ENCODE measurements around the gene TTC12.

The TTC12 gene

DNA sequence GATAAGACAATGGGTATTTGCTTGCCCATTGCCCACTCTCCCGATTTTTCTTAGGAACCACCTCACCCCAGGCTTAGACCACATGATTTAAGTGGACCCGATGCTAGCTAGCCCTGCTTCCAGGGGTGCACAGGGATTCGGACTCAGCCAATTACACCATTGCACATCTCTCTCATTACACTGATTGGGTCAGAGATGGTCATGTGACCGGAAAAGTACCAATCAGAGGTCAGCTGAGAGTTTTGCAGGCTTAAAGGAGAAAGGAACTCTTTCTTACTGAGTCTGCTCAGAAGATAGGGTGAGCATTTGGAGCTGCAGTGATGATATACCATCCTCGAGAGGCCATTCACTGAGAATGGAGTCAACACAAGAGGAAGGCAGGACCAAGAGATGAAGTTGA, 61.0 kb downstream of the TTC12 start:
- DNase-seq (ENCODE audit: low spot score): no peak

DNA sequence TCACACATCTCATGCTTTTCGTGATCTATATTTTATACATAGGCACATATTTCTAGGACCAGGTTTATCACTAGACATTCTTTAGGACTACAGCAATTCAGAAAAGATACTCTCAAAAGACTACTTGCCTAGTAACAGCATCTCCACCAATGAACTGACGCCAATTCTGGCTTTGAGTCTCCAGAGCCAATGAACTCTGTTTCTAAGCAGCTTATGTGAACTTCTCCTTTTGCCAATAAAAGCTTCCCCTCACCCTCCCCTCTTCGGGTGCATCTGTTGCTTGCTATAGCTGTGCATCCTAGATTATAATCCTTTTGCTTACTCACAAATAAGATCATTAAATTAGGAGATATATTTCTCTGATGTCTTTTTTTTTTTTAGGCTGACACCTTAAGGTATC, 61.8 kb downstream of the TTC12 start:
- DNase-seq (ENCODE audit: low spot score): no peak

DNA sequence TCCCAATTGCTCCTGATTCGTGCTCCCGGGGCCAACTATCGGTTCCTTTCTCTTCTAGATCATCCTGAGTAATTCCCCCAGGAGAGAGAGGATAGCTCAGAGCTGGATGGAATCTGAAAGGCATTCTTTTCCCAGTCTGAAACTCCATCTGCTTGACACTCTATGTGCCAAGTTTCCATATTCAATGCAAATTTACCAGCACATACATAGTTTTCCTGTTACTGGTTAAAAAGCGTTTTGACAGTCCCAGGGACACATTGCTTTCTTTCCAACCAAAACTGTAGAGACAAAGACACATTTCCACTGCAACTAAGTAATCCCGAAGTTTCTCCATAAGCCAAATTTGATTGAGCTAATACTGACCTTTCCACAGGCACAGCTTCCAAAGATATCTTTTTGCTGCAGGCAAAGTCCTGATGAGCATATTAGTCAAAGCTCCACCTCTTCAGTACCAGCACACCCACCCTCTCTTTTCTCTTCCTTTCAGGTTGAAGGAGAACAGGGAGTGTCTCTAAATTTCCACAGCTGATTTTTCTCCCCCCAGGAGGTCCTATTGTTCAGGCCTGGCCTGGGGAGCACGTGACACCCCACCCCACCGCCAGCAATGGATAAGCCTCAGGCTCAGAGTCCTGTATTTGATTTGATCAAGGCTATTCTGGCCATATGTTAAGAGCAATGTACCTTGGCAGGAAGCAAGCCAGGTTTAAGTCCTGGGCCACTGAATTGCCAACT, 63.5 kb downstream of the TTC12 start:
- peak; percentile 40 for DNase-seq (ENCODE audit: low spot score)

DNA sequence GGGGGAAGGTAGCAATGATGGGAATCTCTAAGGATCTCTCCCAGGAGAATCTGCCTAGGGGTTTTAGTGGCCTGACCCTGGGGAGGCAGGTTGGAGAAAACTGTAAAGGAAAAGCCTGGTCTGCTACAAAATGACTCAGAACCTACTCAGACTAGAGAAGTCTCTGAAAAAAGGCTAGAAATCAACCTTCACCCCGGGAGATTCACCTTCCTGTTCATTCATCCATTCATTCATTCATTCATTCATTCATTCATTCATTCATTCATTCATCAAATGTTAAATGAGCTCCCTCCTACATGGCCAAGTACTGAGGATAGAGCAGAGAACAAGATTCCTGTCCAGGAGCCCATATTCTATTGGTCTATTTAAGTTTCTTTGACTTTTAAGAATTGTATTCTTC, 64.3 kb downstream of the TTC12 start:
- no peak for DNase-seq (ENCODE audit: low spot score)

DNA sequence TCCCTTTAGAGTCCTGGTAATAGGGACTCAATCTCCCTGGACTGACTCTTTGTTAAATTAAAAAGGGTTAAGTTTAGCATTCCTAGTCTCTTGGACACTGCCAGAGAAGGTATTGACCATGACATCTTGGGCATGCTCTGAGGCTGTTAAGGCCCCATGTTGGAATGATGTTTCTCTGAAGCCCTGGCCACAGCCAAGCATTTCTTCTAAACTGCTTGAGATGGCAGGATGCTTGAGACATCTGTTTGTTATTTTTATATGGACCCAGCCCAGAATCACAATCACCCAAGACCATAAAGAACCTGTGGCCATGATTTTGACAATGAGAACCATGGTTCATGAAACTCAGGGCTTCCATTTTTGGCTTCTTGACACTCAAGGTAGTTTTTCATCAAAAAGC, 67.7 kb downstream of the TTC12 start:
- no peak for DNase-seq (ENCODE audit: low spot score)

GRCh38 chr11:113384551-113384950, 70.2 kb downstream of the TTC12 start:
- DNase-seq (ENCODE audit: low spot score): peak; percentile 87

DNA sequence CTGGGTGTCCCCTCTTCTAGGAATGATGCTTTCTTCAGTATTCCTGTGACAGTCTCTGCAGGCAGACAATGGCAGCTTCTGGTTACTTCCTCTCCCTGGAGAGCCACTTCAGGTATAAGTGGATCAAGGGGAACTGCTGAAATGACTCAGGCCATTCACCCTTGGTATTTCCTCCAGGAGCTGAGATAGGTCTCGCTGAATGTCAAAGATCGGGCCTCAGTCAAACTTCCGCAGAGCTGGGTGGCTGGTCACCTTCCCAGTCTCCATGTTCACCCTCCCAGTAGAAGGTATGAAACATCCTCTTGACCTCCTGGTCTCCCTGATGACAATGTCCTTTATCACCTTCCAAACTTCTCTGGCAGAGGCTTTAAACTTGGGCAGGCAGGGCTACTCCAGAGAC, 71.4 kb downstream of the TTC12 start:
- DNase-seq (ENCODE audit: low spot score): no peak

DNA sequence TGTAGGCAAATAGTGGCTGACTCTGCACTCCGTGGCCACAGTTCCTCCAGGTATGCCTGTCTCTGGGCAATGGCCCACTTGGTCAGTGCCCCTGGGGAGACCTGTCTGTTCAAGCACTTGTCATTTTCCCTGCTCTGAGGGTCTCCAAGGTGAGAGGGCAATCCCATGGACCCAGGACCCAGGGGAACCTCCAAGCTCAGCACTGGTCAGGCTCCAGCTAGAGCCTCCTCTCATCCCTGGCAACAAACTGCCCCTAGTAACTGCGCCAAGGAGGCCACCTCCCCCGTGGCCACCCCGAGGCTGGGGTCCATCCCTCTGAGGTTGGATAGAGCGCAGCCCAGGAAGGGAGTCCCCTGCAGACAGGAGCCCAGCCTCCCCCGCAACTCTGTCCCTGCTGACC, 72.5 kb downstream of the TTC12 start:
- DNase-seq (ENCODE audit: low spot score): no peak

DNA sequence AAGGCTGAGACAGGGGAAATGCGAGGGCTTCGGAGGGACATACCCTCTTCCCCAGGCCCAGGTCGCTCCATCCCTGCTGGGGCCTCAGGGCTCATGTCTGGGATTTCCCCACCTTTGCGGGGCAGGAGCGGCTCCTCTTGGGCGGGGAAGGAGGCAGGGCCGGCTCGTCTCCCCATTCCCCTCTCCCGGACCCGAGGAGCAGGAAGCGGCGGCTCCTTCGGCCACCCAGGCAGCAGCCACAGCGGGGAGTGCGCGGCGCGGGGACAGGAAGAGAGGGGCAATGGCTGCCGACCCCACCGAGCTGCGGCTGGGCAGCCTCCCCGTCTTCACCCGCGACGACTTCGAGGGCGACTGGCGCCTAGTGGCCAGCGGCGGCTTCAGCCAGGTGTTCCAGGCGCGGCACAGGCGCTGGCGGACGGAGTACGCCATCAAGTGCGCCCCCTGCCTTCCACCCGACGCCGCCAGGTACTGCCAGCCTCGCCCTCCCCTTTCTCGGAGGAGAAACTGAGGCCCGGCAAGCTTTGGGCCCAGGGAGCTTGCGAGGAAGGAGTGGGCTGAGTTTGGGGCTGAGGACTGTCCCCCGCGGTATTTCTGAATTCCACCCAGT, 73.3 kb downstream of the TTC12 start, which contains the start of gene ANKK1:
TSS of gene ANKK1 (plus strand) at position 175 of the 607 bp plus-strand sequence. CDS start at position 281, 106 bp downstream.
- DNase-seq (ENCODE audit: low spot score): no peak

GRCh38 chr11:113389272-113389671, 74.9 kb downstream of the TTC12 start:
- DNase-seq (ENCODE audit: low spot score): no peak

DNA sequence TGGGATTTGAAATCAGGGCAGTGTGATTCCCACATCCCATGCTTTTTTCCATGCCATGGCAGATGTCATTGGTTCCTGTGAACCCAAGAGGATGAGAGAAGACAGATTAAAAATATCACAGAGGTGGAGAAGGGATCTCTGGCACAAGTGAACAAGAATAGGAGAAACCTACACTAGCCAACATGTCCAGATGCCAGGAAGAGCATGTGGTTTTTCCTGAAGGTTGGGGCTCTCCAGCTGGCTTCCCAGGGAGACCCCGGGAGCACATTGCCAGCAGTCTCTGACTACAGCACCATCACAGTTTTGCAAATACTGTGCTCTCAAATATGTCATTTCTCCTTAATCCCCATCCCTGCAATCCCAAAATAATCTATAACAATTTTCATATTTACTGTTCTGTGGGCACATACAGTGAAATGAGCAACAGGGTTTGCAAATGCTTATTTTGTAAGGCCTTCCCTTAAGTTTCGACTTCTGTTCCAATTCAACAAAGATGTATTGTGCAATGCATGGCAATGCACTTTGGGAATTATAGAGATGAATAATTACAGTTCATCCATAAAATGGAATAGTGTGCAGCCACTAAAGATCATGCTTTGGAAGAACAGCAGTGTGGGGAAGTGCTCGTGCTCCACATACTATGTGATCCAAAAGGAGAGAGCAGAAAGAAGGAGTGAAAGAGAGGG, 78.0 kb downstream of the TTC12 start:
- no peak for DNase-seq (ENCODE audit: low spot score)

GRCh38 chr11:113393501-113393985, 79.2 kb downstream of the TTC12 start:
- no peak for DNase-seq (ENCODE audit: low spot score)

- no peak for DNase-seq (ENCODE audit: low spot score)
Observed at GRCh38 chr11:113394919-113395318, 80.5 kb downstream of the TTC12 start.

- DNase-seq (ENCODE audit: low spot score): no peak
Observed at GRCh38 chr11:113395782-113396336, 81.5 kb downstream of the TTC12 start.

DNA sequence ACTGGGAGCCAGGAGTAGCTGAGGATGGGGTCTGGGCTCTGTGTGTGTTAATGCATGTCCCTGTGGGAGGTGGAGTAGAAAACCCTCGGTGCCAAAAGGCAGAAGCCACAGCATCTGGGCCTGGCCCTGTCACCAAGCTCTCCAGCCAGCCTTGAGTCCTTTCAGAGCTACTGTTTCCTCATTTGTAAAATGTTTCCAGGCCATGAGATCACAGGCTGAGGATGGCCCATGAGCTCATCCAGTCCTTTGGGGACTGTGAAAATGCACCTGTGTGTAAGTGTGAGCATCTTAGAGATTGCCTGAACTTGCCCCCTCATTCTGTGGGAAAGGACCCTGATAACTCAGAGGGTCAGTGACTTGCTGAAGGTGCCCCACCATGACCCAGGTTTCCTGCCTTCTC, 82.3 kb downstream of the TTC12 start:
- no peak for DNase-seq (ENCODE audit: low spot score)

DNA sequence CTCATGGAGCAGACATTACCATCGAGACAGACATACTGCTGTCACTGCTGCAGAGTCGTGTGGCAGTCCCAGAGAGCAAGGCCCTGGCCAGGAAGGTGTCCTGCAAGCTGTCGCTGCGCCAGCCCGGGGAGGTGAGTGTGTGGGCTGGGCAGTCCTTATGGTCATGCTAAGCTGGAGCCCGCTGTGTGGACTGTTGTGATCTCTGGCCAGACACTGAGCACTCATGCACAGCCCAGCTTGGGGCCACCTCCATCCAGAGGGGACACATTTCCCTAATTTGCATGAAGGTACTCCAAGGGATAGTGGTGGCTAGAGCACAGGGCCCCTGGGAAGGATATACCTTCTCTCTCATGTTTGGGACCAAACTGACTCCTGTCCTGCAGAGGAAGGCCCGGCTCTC, 82.8 kb downstream of the TTC12 start:
- DNase-seq (ENCODE audit: low spot score): no peak

DNA sequence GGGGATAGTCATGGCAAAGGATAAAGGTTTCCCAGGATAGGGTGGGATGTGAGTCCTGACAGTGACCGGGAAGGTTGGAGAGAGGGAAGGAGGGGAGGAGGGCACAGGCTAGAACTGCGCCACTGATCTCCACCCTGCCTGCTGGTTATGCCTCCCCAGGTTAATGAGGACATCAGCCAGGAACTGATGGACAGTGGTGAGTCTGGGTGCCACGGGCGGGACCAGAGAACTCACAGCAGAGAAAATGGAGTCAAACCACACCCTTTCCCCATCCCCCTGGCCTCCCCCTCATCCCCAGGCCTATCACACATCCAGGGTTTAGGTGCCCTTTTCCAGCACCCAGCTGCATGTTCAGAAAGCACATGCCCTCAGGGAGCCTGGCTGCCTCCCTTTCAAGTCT, 83.4 kb downstream of the TTC12 start:
- DNase-seq (ENCODE audit: low spot score): no peak

DNA sequence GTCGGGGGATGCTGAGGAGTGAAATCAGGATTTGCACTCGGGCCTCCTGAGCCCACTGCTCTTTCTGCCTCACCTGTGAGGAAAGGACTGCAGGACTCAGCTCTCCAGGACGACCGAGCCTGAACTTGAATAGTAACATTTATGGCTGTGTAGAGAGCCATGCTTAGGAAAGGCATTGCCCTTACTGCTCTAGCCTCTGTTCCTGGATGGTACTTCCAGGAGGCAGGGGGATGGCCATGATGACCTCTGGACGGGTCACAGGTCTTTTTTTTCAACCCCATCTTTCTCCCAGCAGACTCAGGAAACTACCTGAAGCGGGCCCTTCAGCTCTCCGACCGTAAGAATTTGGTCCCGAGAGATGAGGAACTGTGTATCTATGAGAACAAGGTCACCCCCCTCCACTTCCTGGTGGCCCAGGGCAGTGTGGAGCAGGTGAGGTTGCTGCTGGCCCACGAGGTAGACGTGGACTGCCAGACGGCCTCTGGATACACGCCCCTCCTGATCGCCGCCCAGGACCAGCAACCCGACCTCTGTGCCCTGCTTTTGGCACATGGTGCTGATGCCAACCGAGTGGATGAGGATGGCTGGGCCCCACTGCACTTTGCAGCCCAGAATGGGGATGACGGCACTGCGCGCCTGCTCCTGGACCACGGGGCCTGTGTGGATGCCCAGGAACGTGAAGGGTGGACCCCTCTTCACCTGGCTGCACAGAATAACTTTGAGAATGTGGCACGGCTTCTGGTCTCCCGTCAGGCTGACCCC, 84.5 kb downstream of the TTC12 start:
- DNase-seq (ENCODE audit: low spot score): no peak

- no peak for DNase-seq (ENCODE audit: low spot score)
Observed at GRCh38 chr11:113400631-113401230, 86.3 kb downstream of the TTC12 start.

DNA sequence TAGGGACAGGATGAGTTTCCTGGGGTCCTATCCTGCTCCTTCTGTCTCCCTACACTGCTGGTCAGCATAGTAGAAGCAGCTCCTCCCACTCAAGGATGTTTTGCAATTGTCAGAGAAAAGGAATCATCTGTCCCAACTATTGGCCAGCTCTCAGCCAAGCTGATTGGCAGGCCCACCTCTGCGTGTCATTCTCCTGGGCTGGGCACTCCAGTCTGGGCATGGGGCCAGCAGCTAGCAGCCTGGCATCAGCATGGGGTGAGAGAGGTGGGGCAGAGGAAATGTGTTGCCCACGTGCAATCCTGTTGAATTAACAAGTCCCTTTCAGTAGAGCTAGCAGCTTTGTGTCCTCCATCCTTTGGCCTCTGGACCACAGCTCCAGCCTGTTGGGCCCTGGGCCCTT, 87.3 kb downstream of the TTC12 start:
- DNase-seq (ENCODE audit: low spot score): peak; percentile 35

- DNase-seq (ENCODE audit: low spot score): no peak
Observed at GRCh38 chr11:113404859-113405430, 90.6 kb downstream of the TTC12 start.

Data from AG20443 (cell line).